SK-N-SH (cell line): Measurements from ENCODE around the gene NCAPD3. TPM values are rescaled to one million over a fixed set of nuclear protein-coding genes. Genes with fewer than 3 reads are reported as not detected.

Experiments
- CTCF ChIA-PET: fragments of 300-600, 350-600 bp; formaldehyde crosslinking; extraction: SDS; loops from one replicate; lab custom pipeline; 2021; lab: Yijun Ruan, JAX
- POLR2A ChIA-PET: fragments of 350-600 bp; sonication (Branson Sonifier 250); formaldehyde crosslinking; extraction: SDS; loops from one replicate; lab custom pipeline; 2020; ENCODE audit warnings: antibody characterized with exemption, inconsistent platforms; lab: Yijun Ruan, JAX
- DNase-seq: peaks from one replicate; pipeline ENCODE4 v3.0.0; 2012
- H2AFZ ChIP-seq: fragments of 200-600 bp; sonication (generic); 2 replicates; pipeline ENCODE4 v1.8.1; 2016; ENCODE audit warnings: antibody characterized with exemption, mild to moderate bottlenecking, low read depth
- H3F3A ChIP-seq: fragments of 200-600 bp; sonication (generic); replicated peaks from 2 replicates; pipeline ENCODE3; 2016; ENCODE audit warnings: antibody characterized with exemption, mild to moderate bottlenecking; ENCODE audit not compliant: insufficient read depth
- H3K27ac ChIP-seq, 2 experiments: fragments of 200-500 bp in 1 of 2; fragments of 200-600 bp in 1 of 2; sonication (Bioruptor generic) in 1 of 2; sonication (generic), shearing (Covaris generic) in 1 of 2; 2 replicates each; pipeline versions ENCODE4 v1.5.1 to v1.6.1; 2014 to 2016; ENCODE audit warnings: low read depth in 2 of 2, inconsistent platforms in 1 of 2, low read length in 1 of 2, mild to moderate bottlenecking in 1 of 2, mixed read lengths in 1 of 2
- H3K27me3 ChIP-seq: fragments of 200-600 bp; sonication (generic), shearing (Covaris generic); 2 replicates; pipeline ENCODE4 v1.6.1; 2016; ENCODE audit warnings: mixed run types; ENCODE audit not compliant: insufficient read depth
- H3K36me3 ChIP-seq, 2 experiments: fragments of 200-500 bp in 1 of 2; fragments of 200-600 bp in 1 of 2; sonication (Bioruptor generic) in 1 of 2; sonication (generic) in 1 of 2; replicated peaks in 1 of 2; 2 replicates each; pipeline versions ENCODE3 to v1.5.1; 2014 to 2016; ENCODE audit warnings: low read length in 1 of 2, mild to moderate bottlenecking in 1 of 2; ENCODE audit not compliant: insufficient read depth in 2 of 2, control insufficient read depth in 1 of 2
- H3K4me1 ChIP-seq, 2 experiments: fragments of 200-500 bp in 1 of 2; fragments of 200-600 bp in 1 of 2; sonication (Bioruptor generic) in 1 of 2; sonication (generic), shearing (Covaris generic) in 1 of 2; 2 replicates each; pipeline versions ENCODE4 v1.5.1 to v1.6.1; 2014 to 2016; ENCODE audit warnings: low read depth in 1 of 2, low read length in 1 of 2, mixed run types in 1 of 2; ENCODE audit not compliant: insufficient read depth in 2 of 2, control insufficient read depth in 1 of 2
- H3K4me2 ChIP-seq: fragments of 200-600 bp; sonication (generic), shearing (Covaris generic); 2 replicates; pipeline ENCODE4 v1.6.1; 2017; ENCODE audit warnings: mixed run types
- H3K4me3 ChIP-seq, 2 experiments: fragments of 200-500 bp in 1 of 2; fragments of 200-600 bp in 1 of 2; sonication (Bioruptor generic) in 1 of 2; sonication (generic), shearing (Covaris generic) in 1 of 2; 2 replicates each; pipeline versions ENCODE4 v1.5.1 to v1.8.1; 2014 to 2016; ENCODE audit warnings: low read depth in 2 of 2, inconsistent platforms in 1 of 2, low read length in 1 of 2, mild to moderate bottlenecking in 1 of 2, mixed read lengths in 1 of 2, moderate library complexity in 1 of 2
- H3K79me2 ChIP-seq: fragments of 200-600 bp; sonication (generic); 2 replicates; pipeline ENCODE4 v1.8.1; 2017; ENCODE audit warnings: mild to moderate bottlenecking; ENCODE audit not compliant: insufficient read depth
- H3K9ac ChIP-seq: fragments of 200-600 bp; sonication (generic); 2 replicates; pipeline ENCODE4 v1.6.1; 2017; ENCODE audit warnings: mixed run types
- H3K9me2 ChIP-seq: fragments of 200-600 bp; sonication (generic); 2 replicates; pipeline ENCODE4 v1.6.1; 2017; ENCODE audit warnings: mixed run types
- H3K9me3 ChIP-seq: fragments of 200-600 bp; sonication (generic); 2 replicates; pipeline ENCODE4 v1.6.1; 2017; ENCODE audit warnings: mixed run types, mild to moderate bottlenecking, moderate library complexity
- H4K20me1 ChIP-seq: fragments of 200-600 bp; sonication (generic); 2 replicates; pipeline ENCODE4 v1.6.1; 2017; ENCODE audit warnings: mild to moderate bottlenecking, mixed run types; ENCODE audit not compliant: insufficient read depth
- CTCF ChIP-seq: fragments of 200-600 bp; sonication (generic); IDR thresholded peaks from 2 replicates; pipeline ENCODE4 v1.6.1; 2017; ENCODE audit warnings: antibody characterized with exemption, mild to moderate bottlenecking, moderate library complexity
- ELF1 ChIP-seq: IDR thresholded peaks from 2 replicates; pipeline ENCODE4 v1.4.0; 2012
- EP300 ChIP-seq, 2 experiments: IDR thresholded peaks; 2 replicates each; pipeline versions ENCODE4 v1.4.0 to v1.6.1; 2012; ENCODE audit warnings: borderline replicate concordance in 1 of 2, low read depth in 1 of 2, low read length in 1 of 2
- FOXJ3 ChIP-seq: sonication (generic); formaldehyde crosslinking; IDR thresholded peaks from 2 replicates; pipeline ENCODE4 v1.5.1; 2020; ENCODE audit warnings: mild to moderate bottlenecking, missing genetic modification reagents
- GABPA ChIP-seq: IDR thresholded peaks from 2 replicates; pipeline ENCODE4 v1.4.0; 2012; ENCODE audit warnings: low read depth, mild to moderate bottlenecking
- JUND ChIP-seq: IDR thresholded peaks from 2 replicates; pipeline ENCODE4 v1.4.0; 2012
- MEF2A ChIP-seq: IDR thresholded peaks from 2 replicates; pipeline ENCODE4 v1.4.0; 2012; ENCODE audit warnings: low read depth, borderline replicate concordance
- MXI1 ChIP-seq: IDR thresholded peaks from 2 replicates; pipeline ENCODE4 v1.6.1; 2012; ENCODE audit warnings: mild to moderate bottlenecking, low read depth, low read length, improper control_type of control experiment
- NFIC ChIP-seq: IDR thresholded peaks from 2 replicates; pipeline ENCODE4 v1.4.0; 2012; ENCODE audit warnings: borderline replicate concordance
- NRF1 ChIP-seq: IDR thresholded peaks from 2 replicates; pipeline ENCODE4 v1.6.1; 2012; ENCODE audit warnings: low read depth, mild to moderate bottlenecking, low read length
- RAD21 ChIP-seq: IDR thresholded peaks from 2 replicates; pipeline ENCODE4 v1.6.1; 2012; ENCODE audit warnings: mild to moderate bottlenecking, low read length
- RCOR1 ChIP-seq: fragments of 150-350 bp; IDR thresholded peaks from 2 replicates; pipeline ENCODE4 v1.6.1; 2017; ENCODE audit warnings: antibody characterized with exemption, low read length
- RFX5 ChIP-seq: IDR thresholded peaks from 2 replicates; pipeline ENCODE4 v1.6.1; 2012; ENCODE audit warnings: mild to moderate bottlenecking, improper control_type of control experiment, low read length
- RXRA ChIP-seq: IDR thresholded peaks from 2 replicates; pipeline ENCODE4 v1.4.0; 2012; ENCODE audit warnings: low read depth, mild to moderate bottlenecking, borderline replicate concordance
- SMC3 ChIP-seq: IDR thresholded peaks from 2 replicates; pipeline ENCODE4 v1.6.1; 2012; ENCODE audit warnings: low read depth, low read length, improper control_type of control experiment
- USF2 ChIP-seq: fragments of 150-350 bp; IDR thresholded peaks from 2 replicates; pipeline ENCODE4 v1.6.1; 2017; ENCODE audit warnings: antibody characterized with exemption, low read length, low read depth, borderline replicate concordance
- YY1 ChIP-seq: IDR thresholded peaks from 2 replicates; pipeline ENCODE4 v1.4.0; 2012; ENCODE audit warnings: low read depth, mild to moderate bottlenecking
- WGBS: methylation state at CpG from one replicate; pipeline ENCODE4 v1.1.6; 2017; ENCODE audit warnings: low lambda C conversion rate; 5-methylcytosine and 5-hydroxymethylcytosine counted together
- polyA plus RNA-seq, 3 experiments: library from polyadenylated mRNA; depleted of rRNA; stranded (reverse); fragments of >200 nt; gene quantifications; 2 replicates each; pipeline ENCODE4 v1.2.3, GENCODE V29; 2012
- TF ChIP-seq, protein P1 (sequence below): IDR thresholded peaks from 2 replicates; pipeline ENCODE4; 2012
- TF ChIP-seq, protein P2 (sequence below): IDR thresholded peaks from 2 replicates; pipeline ENCODE4 v1.4.0; 2012; ENCODE audit warnings: low read depth
- TF ChIP-seq, protein P3 (sequence below): IDR thresholded peaks from 2 replicates; pipeline ENCODE4 v1.4.0; 2012; ENCODE audit warnings: low read depth, borderline replicate concordance

The NCAPD3 gene
- polyA plus RNA-seq, 1 of the 3 experiments (the other 2 are of a cell fraction): 19.5 TPM

- Histone ChIP-seq H3K4me1 (no peaks in the 10 kb centered on the region), H3K9me2 (no peaks in the 10 kb centered on the region), H3K4me3 (no peak overlapping the region), H3K79me2 (peaks cover 20% of the 10 kb centered on the region), H3K27me3 (no peaks in the 10 kb centered on the region), H3K27ac (no peak overlapping the region), H3K36me3 (no peaks in the 10 kb centered on the region), H3K4me2 (no peak overlapping the region), H4K20me1 (no peaks in the 10 kb centered on the region), H2AFZ (no peak overlapping the region), H3K9me3 (no peaks in the 10 kb centered on the region), H3K9ac (no peak overlapping the region), H3F3A (no peaks in the 10 kb centered on the region)
- no peak for TF ChIP-seq YY1
- no peak for TF ChIP-seq RFX5
- TF ChIP-seq GABPA: no peak
- TF ChIP-seq, protein P1, sequence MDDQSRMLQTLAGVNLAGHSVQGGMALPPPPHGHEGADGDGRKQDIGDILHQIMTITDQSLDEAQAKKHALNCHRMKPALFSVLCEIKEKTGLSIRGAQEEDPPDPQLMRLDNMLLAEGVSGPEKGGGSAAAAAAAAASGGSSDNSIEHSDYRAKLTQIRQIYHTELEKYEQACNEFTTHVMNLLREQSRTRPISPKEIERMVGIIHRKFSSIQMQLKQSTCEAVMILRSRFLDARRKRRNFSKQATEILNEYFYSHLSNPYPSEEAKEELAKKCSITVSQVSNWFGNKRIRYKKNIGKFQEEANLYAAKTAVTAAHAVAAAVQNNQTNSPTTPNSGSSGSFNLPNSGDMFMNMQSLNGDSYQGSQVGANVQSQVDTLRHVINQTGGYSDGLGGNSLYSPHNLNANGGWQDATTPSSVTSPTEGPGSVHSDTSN: no peak
- TF ChIP-seq USF2: no peak
- TF ChIP-seq MXI1: no peak
- no peak for TF ChIP-seq EP300 (IDR thresholded peaks at IDR 0.05; ENCODE audit: borderline replicate concordance in 1 of 2, low read depth in 1 of 2, low read length in 1 of 2)
- TF ChIP-seq RAD21: no peak
- TF ChIP-seq, protein P2, sequence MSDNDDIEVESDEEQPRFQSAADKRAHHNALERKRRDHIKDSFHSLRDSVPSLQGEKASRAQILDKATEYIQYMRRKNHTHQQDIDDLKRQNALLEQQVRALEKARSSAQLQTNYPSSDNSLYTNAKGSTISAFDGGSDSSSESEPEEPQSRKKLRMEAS: no peak
- TF ChIP-seq SMC3: no peak
- TF ChIP-seq RCOR1: no peak
- TF ChIP-seq RXRA: no peak
- TF ChIP-seq CTCF: no peak
- TF ChIP-seq MEF2A: no peak
- TF ChIP-seq JUND: no peak
- TF ChIP-seq, protein P3, sequence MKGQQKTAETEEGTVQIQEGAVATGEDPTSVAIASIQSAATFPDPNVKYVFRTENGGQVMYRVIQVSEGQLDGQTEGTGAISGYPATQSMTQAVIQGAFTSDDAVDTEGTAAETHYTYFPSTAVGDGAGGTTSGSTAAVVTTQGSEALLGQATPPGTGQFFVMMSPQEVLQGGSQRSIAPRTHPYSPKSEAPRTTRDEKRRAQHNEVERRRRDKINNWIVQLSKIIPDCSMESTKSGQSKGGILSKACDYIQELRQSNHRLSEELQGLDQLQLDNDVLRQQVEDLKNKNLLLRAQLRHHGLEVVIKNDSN: no peak
- no peak for TF ChIP-seq FOXJ3 (CRISPR knock-in tag)
- TF ChIP-seq NFIC: no peak
- no peak for TF ChIP-seq NRF1
- TF ChIP-seq ELF1: no peak
- POLR2A ChIA-PET: no interaction called here
- CTCF ChIA-PET: interaction anchor here (1.2 kb wide), 1 partner anchor 11 kb away, joined by 3 read pairs; no protein-coding TSS in a partner anchor
- no peak for DNase-seq
- WGBS: 86% methylated on average over 5 of the region's 5 CpGs
Observed at GRCh38 chr11:134110252-134110815, 113.4 kb downstream of the NCAPD3 start.

Other genes starting within 250 kb of the NCAPD3 start
- 34.5 and 56.8 TPM in 2 replicates for gene JAM3, start 154.9 kb downstream of the NCAPD3 start, polyA plus RNA-seq (2012; rRNA removed)
- 53.0 and 56.0 TPM in 2 replicates for gene VPS26B, start 704 bp upstream of the NCAPD3 start, polyA plus RNA-seq (2012; rRNA removed)
- gene THYN1, start 29.4 kb upstream of the NCAPD3 start, polyA plus RNA-seq (2012; rRNA removed): 61.8 and 67.0 TPM in 2 replicates
- gene ACAD8, start 29.6 kb upstream of the NCAPD3 start, polyA plus RNA-seq (2012; rRNA removed): 29.8 and 39.8 TPM in 2 replicates
- 0.10 TPM in 1 of 2 replicates, not detected in the other for gene GLB1L3, start 52.4 kb upstream of the NCAPD3 start, polyA plus RNA-seq (2012; rRNA removed)
- 3.4 and 3.5 TPM in 2 replicates for gene GLB1L2, start 108.0 kb upstream of the NCAPD3 start, polyA plus RNA-seq (2012; rRNA removed)
- gene B3GAT1, start 188.3 kb upstream of the NCAPD3 start, polyA plus RNA-seq (2012; rRNA removed): 0.15 and 0.16 TPM in 2 replicates